Activated CD8-positive, alpha-beta T cell treated with anti-CD3 and anti-CD28 coated beads for 36 hours (primary cell): Measurements from ENCODE around the gene MFNG. TPM values are rescaled to one million over a fixed set of nuclear protein-coding genes. Genes with fewer than 3 reads are reported as not detected.
A peak's percentile ranks its signal among the peaks of the same experiment; 100 is the strongest.

ENCODE experiments used
- ATAC-seq: fragments of 200-7000 bp; cut with Tn5 transposase; one replicate; pipeline ENCODE4 v1.10.0; 2021; ENCODE audit warnings: mild to moderate bottlenecking, moderate library complexity
- CTCF ChIA-PET: fragments of 350-600 bp; sonication (Branson Sonifier 250); formaldehyde crosslinking; loops from one replicate; lab custom pipeline; 2021; ENCODE audit warnings: antibody characterized with exemption; lab: Charles Lee
- POLR2A ChIA-PET: fragments of 350-600 bp; sonication (Branson Sonifier 250); formaldehyde crosslinking; loops from one replicate; lab custom pipeline; 2021; ENCODE audit warnings: antibody characterized with exemption; lab: Charles Lee
- DNase-seq: peaks from one replicate; pipeline ENCODE4 v3.0.0-alpha.2; 2020
- H3K27ac Mint-ChIP-seq: one replicate; pipeline ENCODE4 v1.8.0; 2021; ENCODE audit warnings: mild to moderate bottlenecking, mixed read lengths
- H3K27me3 Mint-ChIP-seq: one replicate; pipeline ENCODE4 v1.8.0; 2021; ENCODE audit warnings: mixed read lengths
- H3K36me3 Mint-ChIP-seq: one replicate; pipeline ENCODE4 v1.8.0; 2021; ENCODE audit warnings: low read depth, mixed read lengths
- H3K4me1 Mint-ChIP-seq: one replicate; pipeline ENCODE4 v1.8.0; 2021; ENCODE audit warnings: low read depth, mixed read lengths
- H3K4me3 Mint-ChIP-seq: one replicate; pipeline ENCODE4 v1.8.0; 2021; ENCODE audit warnings: mild to moderate bottlenecking, moderate library complexity, mixed read lengths
- H3K9me3 Mint-ChIP-seq: one replicate; pipeline ENCODE4 v1.8.0; 2021; ENCODE audit warnings: mixed read lengths
- CTCF ChIP-seq: fragments of 200-600 bp; IDR thresholded peaks from one replicate; pipeline ENCODE4 v1.8.0; 2022; ENCODE audit warnings: antibody characterized with exemption, mild to moderate bottlenecking
- intact Hi-C: fragments of 100-400 bp; cut with micrococcal nuclease; formaldehyde crosslinking; loops from one replicate; pipeline ENCODE4 v1.10.0; 2022
- total RNA-seq, 2 experiments: library from RNA; stranded (reverse); gene quantifications; one replicate each; pipeline ENCODE4 v1.2.3, GENCODE V29; 2021

MFNG gene
- total RNA-seq, 2 experiments from 2014 or later: 155 to 160 TPM

GRCh38 chr22:37435970-37436603, 50.1 kb downstream of the MFNG start:
- H3K36me3 Mint-ChIP-seq: no peaks in the 10 kb centered on the region
- TF ChIP-seq CTCF: no peak
- ATAC-seq (no peak), DNase-seq (no peak)
- intact Hi-C loops: no loop called here
- no peak overlapping the region for H3K27ac Mint-ChIP-seq
- H3K9me3 Mint-ChIP-seq: peaks cover 8% of the 10 kb centered on the region
- H3K27me3 Mint-ChIP-seq: peaks cover 6% of the 10 kb centered on the region
- ChIA-PET CTCF (interaction anchor here (1.5 kb wide), 1 partner anchor 120 kb away, joined by 3 read pairs; no protein-coding TSS in a partner anchor), POLR2A (interaction anchor here (1.1 kb wide), 1 partner anchor 13 kb away, joined by 3 read pairs; no protein-coding TSS in a partner anchor)
- peaks cover 18% of the 10 kb centered on the region for H3K4me1 Mint-ChIP-seq
- H3K4me3 Mint-ChIP-seq: no peak overlapping the region

- intact Hi-C loops: no loop called here
- H3K27ac Mint-ChIP-seq: no peak overlapping the region
- no peak for TF ChIP-seq CTCF
- no peak for ATAC-seq
- POLR2A ChIA-PET: no interaction called here
- CTCF ChIA-PET: interaction anchor here (1.0 to 2.2 kb wide), 2 partner anchors 24 to 39 kb away, joined by 5 read pairs; no protein-coding TSS in a partner anchor
- peaks cover 23% of the 10 kb centered on the region for H3K27me3 Mint-ChIP-seq
- no peak for DNase-seq
- H3K36me3 Mint-ChIP-seq: no peaks in the 10 kb centered on the region
- peaks cover 18% of the 10 kb centered on the region for H3K4me1 Mint-ChIP-seq
- peaks cover 8% of the 10 kb centered on the region for H3K9me3 Mint-ChIP-seq
- no peak overlapping the region for H3K4me3 Mint-ChIP-seq
These were observed 52.4 kb downstream of the MFNG start for GRCh38 chr22:37433786-37434185.

GRCh38 chr22:37432708-37433054, 53.5 kb downstream of the MFNG start:
- DNase-seq: no peak
- H3K4me3 Mint-ChIP-seq: no peak overlapping the region
- ATAC-seq: no peak
- intact Hi-C loops: no loop called here
- H3K4me1 Mint-ChIP-seq: peaks cover 23% of the 10 kb centered on the region
- TF ChIP-seq CTCF: no peak
- peaks cover 34% of the 10 kb centered on the region for H3K27me3 Mint-ChIP-seq
- POLR2A ChIA-PET: interaction anchor here (1.5 kb wide), 1 partner anchor 171 kb away, joined by 3 read pairs; no protein-coding TSS in a partner anchor
- CTCF ChIA-PET: interaction anchor here (1.1 to 6.0 kb wide), 4 partner anchors 25 to 129 kb away, joined by 3 to 71 read pairs (median 8); no protein-coding TSS in a partner anchor
- peak overlapping the region; percentile 75 for H3K27ac Mint-ChIP-seq
- H3K9me3 Mint-ChIP-seq: peaks cover 8% of the 10 kb centered on the region
- H3K36me3 Mint-ChIP-seq: no peaks in the 10 kb centered on the region

GRCh38 chr22:37431801-37432707, 54.1 kb downstream of the MFNG start:
- intact Hi-C loops: no loop called here
- ATAC-seq (peak; percentile 85), DNase-seq (peak; percentile 80)
- H3K27ac Mint-ChIP-seq: peak overlapping the region; percentile 75
- no peak for TF ChIP-seq CTCF
- H3K36me3 Mint-ChIP-seq: no peaks in the 10 kb centered on the region
- peaks cover 35% of the 10 kb centered on the region for H3K27me3 Mint-ChIP-seq
- H3K9me3 Mint-ChIP-seq: peaks cover 8% of the 10 kb centered on the region
- CTCF ChIA-PET: interaction anchor here (0.8 to 6.0 kb wide), 8 partner anchors 12 to 172 kb away, joined by 3 to 71 read pairs (median 4); no protein-coding TSS in a partner anchor
- POLR2A ChIA-PET: interaction anchor here (0.6 to 1.5 kb wide), 5 partner anchors 17 to 170 kb away, joined by 3 to 4 read pairs (median 3); no protein-coding TSS in a partner anchor
- H3K4me1 Mint-ChIP-seq: peaks cover 23% of the 10 kb centered on the region
- no peak overlapping the region for H3K4me3 Mint-ChIP-seq
